HCT116 (cell line): ENCODE data around the gene SESN1.

Source experiments
- SRF ChIP-seq: IDR thresholded peaks from 2 replicates; pipeline ENCODE4 v1.6.1; 2012; ENCODE audit warnings: low read depth
- ZFX ChIP-seq: fragments of 450-650 bp; IDR thresholded peaks from 2 replicates; pipeline ENCODE4 v1.6.1; 2017
- ZNF274 ChIP-seq: fragments of 200-500 bp; sonication (Bioruptor generic); IDR thresholded peaks from 2 replicates; pipeline ENCODE4 v1.6.1; 2014; ENCODE audit warnings: mild to moderate bottlenecking, low read depth, low read length, inconsistent platforms
- TF ChIP-seq, protein P1 (sequence below), 3 experiments: fragments of 200-600 bp in 1 of 3; sonication (generic) in 1 of 3; IDR thresholded peaks in 2 of 3; conservative IDR thresholded peaks in 1 of 3; 2 replicates each; pipeline ENCODE4 v1.5.1; 2012 to 2017; ENCODE audit warnings: low read depth in 2 of 3, low read length in 2 of 3, antibody characterized with exemption in 1 of 3, borderline replicate concordance in 1 of 3, control low read depth in 1 of 3, mild to moderate bottlenecking in 1 of 3, mixed read lengths in 1 of 3, mixed run types in 1 of 3, moderate library complexity in 1 of 3; ENCODE audit not compliant: insufficient read depth in 1 of 3
- TF ChIP-seq, protein P2 (sequence below): IDR thresholded peaks from 2 replicates; pipeline ENCODE4 v1.6.1; 2012; ENCODE audit warnings: low read depth

DNA sequence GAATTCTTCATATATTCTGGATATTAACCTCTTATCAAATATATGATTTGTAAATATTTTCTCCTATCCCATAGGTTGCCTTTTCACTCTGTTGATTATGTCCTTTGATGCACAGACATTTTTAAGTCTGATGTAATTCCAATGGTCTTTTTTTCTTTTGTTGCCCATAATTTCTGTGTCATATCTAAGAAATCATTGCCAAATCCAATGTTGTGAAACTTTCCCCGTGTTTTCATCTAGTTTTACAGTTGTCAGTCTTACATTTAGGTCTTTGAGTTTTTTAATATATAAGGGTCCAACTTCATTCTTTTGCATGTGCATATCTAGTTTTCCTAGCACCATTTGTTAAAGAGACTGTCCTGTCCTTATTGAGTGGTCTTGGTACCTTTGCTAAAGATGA, 111.5 kb downstream of the SESN1 start:
- TF ChIP-seq, protein P1, sequence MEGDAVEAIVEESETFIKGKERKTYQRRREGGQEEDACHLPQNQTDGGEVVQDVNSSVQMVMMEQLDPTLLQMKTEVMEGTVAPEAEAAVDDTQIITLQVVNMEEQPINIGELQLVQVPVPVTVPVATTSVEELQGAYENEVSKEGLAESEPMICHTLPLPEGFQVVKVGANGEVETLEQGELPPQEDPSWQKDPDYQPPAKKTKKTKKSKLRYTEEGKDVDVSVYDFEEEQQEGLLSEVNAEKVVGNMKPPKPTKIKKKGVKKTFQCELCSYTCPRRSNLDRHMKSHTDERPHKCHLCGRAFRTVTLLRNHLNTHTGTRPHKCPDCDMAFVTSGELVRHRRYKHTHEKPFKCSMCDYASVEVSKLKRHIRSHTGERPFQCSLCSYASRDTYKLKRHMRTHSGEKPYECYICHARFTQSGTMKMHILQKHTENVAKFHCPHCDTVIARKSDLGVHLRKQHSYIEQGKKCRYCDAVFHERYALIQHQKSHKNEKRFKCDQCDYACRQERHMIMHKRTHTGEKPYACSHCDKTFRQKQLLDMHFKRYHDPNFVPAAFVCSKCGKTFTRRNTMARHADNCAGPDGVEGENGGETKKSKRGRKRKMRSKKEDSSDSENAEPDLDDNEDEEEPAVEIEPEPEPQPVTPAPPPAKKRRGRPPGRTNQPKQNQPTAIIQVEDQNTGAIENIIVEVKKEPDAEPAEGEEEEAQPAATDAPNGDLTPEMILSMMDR (IDR thresholded peaks at IDR 0.05 in 2 of 3, conservative IDR thresholded peaks at IDR 0.05 in 1 of 3; ENCODE audit: borderline replicate concordance in 1 of 3, insufficient read depth in 1 of 3, low read depth in 2 of 3, low read length in 2 of 3) = no peak
- no peak for TF ChIP-seq SRF
- TF ChIP-seq ZNF274 = no peak
- TF ChIP-seq ZFX = no peak
- TF ChIP-seq, protein P2, sequence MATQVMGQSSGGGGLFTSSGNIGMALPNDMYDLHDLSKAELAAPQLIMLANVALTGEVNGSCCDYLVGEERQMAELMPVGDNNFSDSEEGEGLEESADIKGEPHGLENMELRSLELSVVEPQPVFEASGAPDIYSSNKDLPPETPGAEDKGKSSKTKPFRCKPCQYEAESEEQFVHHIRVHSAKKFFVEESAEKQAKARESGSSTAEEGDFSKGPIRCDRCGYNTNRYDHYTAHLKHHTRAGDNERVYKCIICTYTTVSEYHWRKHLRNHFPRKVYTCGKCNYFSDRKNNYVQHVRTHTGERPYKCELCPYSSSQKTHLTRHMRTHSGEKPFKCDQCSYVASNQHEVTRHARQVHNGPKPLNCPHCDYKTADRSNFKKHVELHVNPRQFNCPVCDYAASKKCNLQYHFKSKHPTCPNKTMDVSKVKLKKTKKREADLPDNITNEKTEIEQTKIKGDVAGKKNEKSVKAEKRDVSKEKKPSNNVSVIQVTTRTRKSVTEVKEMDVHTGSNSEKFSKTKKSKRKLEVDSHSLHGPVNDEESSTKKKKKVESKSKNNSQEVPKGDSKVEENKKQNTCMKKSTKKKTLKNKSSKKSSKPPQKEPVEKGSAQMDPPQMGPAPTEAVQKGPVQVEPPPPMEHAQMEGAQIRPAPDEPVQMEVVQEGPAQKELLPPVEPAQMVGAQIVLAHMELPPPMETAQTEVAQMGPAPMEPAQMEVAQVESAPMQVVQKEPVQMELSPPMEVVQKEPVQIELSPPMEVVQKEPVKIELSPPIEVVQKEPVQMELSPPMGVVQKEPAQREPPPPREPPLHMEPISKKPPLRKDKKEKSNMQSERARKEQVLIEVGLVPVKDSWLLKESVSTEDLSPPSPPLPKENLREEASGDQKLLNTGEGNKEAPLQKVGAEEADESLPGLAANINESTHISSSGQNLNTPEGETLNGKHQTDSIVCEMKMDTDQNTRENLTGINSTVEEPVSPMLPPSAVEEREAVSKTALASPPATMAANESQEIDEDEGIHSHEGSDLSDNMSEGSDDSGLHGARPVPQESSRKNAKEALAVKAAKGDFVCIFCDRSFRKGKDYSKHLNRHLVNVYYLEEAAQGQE = no peak
